ENCODE data around the gene C10orf120.
A peak's percentile ranks its signal among the peaks of the same experiment; 100 is the strongest.

C10orf120 gene

DNA sequence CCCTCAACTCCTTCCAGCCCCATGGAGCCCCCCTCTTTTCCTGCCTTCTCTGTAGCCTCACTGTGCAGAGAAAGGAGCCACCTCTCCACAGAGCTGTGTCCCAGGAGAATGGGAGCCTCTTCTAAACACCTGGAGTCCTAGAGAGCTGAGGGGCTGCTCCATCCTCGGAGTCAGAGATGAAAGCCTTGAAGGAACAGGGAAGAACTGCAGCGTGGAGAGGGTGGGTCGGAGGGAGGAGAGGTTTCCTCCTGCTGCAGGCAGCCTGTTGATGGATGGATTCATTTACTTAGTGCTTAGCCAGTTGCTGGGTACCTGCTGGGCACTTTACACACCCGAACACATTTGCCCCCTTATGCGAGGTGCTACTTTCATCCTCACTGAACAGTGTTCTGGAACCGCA, 39.0 kb downstream of the C10orf120 start:
- no peak for DNase-seq (ENCODE audit: low spot score)

GRCh38 chr10:122659651-122660050, 40.0 kb downstream of the C10orf120 start:
- DNase-seq (ENCODE audit: low spot score), result no peak

- DNase-seq (ENCODE audit: low spot score), result no peak
Observed at GRCh38 chr10:122659126-122659525, 40.5 kb downstream of the C10orf120 start.

- no peak for DNase-seq (ENCODE audit: low spot score)
Observed at GRCh38 chr10:122658356-122659049, 41.1 kb downstream of the C10orf120 start.

GRCh38 chr10:122657729-122658128, 41.9 kb downstream of the C10orf120 start:
- no peak for DNase-seq (ENCODE audit: low spot score)

- DNase-seq (ENCODE audit: low spot score), result no peak
Observed at GRCh38 chr10:122657255-122657654, 42.4 kb downstream of the C10orf120 start.

DNA sequence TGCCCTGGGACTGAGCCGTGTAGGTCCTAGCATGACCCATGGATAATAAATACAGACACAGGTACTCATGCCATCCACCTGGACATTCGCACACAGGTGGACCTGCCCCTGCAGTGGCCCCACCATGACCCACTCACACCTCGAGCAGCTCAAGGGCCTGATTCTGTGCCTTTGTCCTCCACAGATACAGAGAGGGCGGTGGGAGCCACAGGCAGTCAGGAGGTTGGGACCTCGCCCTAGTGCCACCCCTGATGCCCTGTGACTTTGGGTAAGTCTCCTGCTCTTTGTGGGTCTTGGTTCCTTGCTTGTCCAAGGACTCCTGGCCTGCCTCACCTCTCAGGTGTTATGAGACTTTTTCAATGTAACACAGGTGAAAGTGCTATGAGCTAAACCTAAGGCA, 42.9 kb downstream of the C10orf120 start:
- no peak for DNase-seq (ENCODE audit: low spot score)

GRCh38 chr10:122656308-122656705, 43.3 kb downstream of the C10orf120 start:
- DNase-seq (ENCODE audit: low spot score), result no peak

DNA sequence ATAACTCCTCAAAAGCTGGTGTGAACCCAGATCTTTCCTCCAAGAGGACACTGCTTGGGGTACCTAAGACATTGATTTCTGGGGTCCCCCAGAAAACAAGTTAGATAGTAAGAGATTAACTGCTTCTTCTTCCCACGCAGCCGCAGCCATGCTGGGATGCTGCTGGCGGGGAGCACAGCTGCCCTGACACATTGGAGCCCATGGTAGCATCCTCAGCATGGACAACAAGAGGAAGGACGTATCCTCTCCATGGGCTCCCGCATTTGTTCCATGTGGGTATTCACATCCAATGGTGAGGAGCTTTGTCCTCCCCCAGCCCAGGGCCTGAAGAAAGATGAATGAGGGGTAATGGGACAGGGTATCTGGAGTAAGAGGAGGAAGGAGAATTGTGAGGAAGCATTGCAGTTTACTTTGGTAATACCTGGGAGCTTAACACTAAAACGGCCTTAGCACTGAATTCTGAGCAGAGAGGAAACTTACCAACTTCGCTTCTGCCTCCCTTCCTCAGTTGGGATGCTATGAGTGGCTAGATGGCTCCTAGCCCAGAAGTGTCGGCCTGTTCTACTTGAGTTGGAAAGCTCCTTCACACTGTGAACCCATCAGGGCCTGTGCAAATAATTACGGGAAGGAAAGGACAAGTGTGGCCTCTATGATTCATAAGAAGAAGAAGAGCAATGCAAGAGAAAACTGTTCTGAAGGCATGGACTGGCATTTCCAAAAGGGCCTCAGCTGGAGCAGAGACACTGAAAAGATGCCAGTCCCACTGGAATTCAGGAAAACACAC, 43.9 kb downstream of the C10orf120 start:
- no peak for DNase-seq (ENCODE audit: low spot score)

GRCh38 chr10:122650331-122650730, 49.3 kb downstream of the C10orf120 start:
- no peak for DNase-seq (ENCODE audit: low spot score)

GRCh38 chr10:122649903-122650302, 49.7 kb downstream of the C10orf120 start:
- DNase-seq (ENCODE audit: low spot score), result no peak

DNA sequence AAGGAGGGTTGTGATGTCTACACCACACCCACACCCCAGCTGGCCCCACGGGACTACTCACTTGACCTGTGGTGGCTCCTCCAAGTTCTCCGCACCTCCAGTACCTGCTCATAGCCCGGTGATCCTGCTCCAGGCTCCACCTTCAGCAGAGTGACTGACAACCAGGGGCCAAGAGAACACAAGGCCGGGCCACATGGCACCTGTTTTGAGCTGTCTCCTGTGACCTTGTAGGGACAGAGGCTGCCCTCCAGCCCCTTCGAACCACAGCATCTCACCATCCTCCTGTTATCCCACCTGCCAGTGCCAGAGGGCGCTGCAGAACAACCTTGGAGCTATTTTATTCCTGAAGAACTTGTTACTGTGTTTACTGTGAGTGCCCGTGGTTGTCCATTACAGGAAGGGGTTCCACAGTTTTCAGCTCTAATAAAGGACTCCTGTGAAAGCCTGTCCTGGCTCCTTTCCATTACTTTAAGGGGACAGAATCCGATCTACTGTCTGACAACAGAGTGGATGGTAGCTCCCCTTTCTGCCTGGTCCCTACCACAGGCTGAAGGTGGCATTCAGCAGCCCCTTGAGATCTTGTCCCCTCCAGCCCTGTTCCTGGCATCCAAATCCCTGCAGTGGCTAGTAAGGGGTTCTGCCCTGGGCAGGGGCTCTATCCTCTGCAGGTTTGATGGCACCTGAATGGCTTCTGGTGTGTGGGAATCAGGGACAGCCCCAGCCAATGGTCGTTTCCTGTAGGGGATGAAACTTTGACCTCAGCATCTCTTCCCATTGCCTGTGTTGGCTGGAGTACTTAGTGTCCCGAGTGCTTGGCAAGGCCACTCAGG, 50.8 kb downstream of the C10orf120 start:
- peak; percentile 44 for DNase-seq (ENCODE audit: low spot score)

All from SW480 (cell line).